Activated T-cell treated with anti-CD3 and anti-CD28 coated beads, Interleukin-2, amount 50 U/mL, for 72 hours (primary cell): Measurements from ENCODE around the gene SRSF5. TPM values are rescaled to one million over a fixed set of nuclear protein-coding genes. Genes with fewer than 3 reads are reported as not detected.

Source experiments
- ATAC-seq, 2 donors: fragments of 150-1000 bp; cut with Tn5 transposase; replicated peaks in 1 of 2; 2 replicates each; pipeline ENCODE4 v1.10.0; 2021; ENCODE audit warnings: moderate library complexity in 2 of 2, mild to moderate bottlenecking in 1 of 2
- DNase-seq, 2 donors: peaks; one replicate each; pipeline ENCODE4 v3.0.0; 2021 to 2022; ENCODE audit warnings: mixed read lengths in 1 of 2
- H3K27ac Mint-ChIP-seq: one replicate; pipeline ENCODE4 v1.8.0; 2022; ENCODE audit warnings: mild to moderate bottlenecking, moderate library complexity, mixed read lengths
- H3K27me3 Mint-ChIP-seq: one replicate; pipeline ENCODE4 v1.8.0; 2022; ENCODE audit warnings: low read depth, mixed read lengths
- H3K36me3 Mint-ChIP-seq, 2 donors: one replicate each; pipeline ENCODE4 v1.8.0; 2022; ENCODE audit warnings: mixed read lengths in 2 of 2, mild to moderate bottlenecking in 1 of 2; ENCODE audit not compliant: insufficient read depth in 2 of 2
- H3K4me1 Mint-ChIP-seq: one replicate; pipeline ENCODE4 v1.8.0; 2022; ENCODE audit warnings: low read depth, mixed read lengths
- H3K4me3 Mint-ChIP-seq, 2 donors: one replicate each; pipeline ENCODE4 v1.8.0; 2022; ENCODE audit warnings: mild to moderate bottlenecking in 2 of 2, mixed read lengths in 2 of 2, moderate library complexity in 2 of 2
- H3K9me3 Mint-ChIP-seq, 2 donors: one replicate each; pipeline ENCODE4 v1.8.0; 2022; ENCODE audit warnings: mixed read lengths in 2 of 2
- total RNA-seq, 2 donors: library from RNA; stranded (reverse); gene quantifications; one replicate each; pipeline ENCODE4 v1.2.3, GENCODE V29; 2022

Gene SRSF5
- total RNA-seq, 2 donors from 2014 or later: 417 to 428 TPM

- DNase-seq: no peak
- H3K4me1 Mint-ChIP-seq: peaks cover 80% of the 10 kb centered on the region
- H3K27ac Mint-ChIP-seq: peak overlapping the region; percentile 54
- no peaks in the 10 kb centered on the region for H3K27me3 Mint-ChIP-seq
- H3K36me3 Mint-ChIP-seq: peaks cover 38 to 82% of the 10 kb centered on the region in 2 donors
- peak; percentile 6 to 36 for ATAC-seq
- H3K9me3 Mint-ChIP-seq: no peaks in the 10 kb centered on the region
- no peak overlapping the region for H3K4me3 Mint-ChIP-seq
Observed at GRCh38 chr14:69773571-69774276, 6.8 kb downstream of the SRSF5 start.

- peaks cover 74% of the 10 kb centered on the region for H3K4me1 Mint-ChIP-seq
- DNase-seq (no peak), ATAC-seq (no peak)
- no peak overlapping the region for H3K4me3 Mint-ChIP-seq
- no peaks in the 10 kb centered on the region for H3K9me3 Mint-ChIP-seq
- H3K36me3 Mint-ChIP-seq: peaks cover 32 to 74% of the 10 kb centered on the region in 2 donors
- no peak overlapping the region for H3K27ac Mint-ChIP-seq
- no peaks in the 10 kb centered on the region for H3K27me3 Mint-ChIP-seq
Observed at GRCh38 chr14:69775012-69775411, 8.1 kb downstream of the SRSF5 start.

GRCh38 chr14:69776875-69777453 is 10.0 kb downstream of the SRSF5 start:
- H3K36me3 Mint-ChIP-seq: peaks cover 23 to 61% of the 10 kb centered on the region in 2 donors
- ATAC-seq (no peak), DNase-seq (no peak)
- H3K4me1 Mint-ChIP-seq: peaks cover 69% of the 10 kb centered on the region
- H3K27me3 Mint-ChIP-seq: no peaks in the 10 kb centered on the region
- H3K9me3 Mint-ChIP-seq: no peaks in the 10 kb centered on the region
- H3K27ac Mint-ChIP-seq: peak overlapping the region; percentile 89
- H3K4me3 Mint-ChIP-seq: peak overlapping the region in 1 of 2 donors; percentile 23

GRCh38 chr14:69779088-69779487 is 12.1 kb downstream of the SRSF5 start:
- H3K9me3 Mint-ChIP-seq: no peaks in the 10 kb centered on the region
- peaks cover 12 to 45% of the 10 kb centered on the region in 2 donors for H3K36me3 Mint-ChIP-seq
- no peak for DNase-seq
- peaks cover 48% of the 10 kb centered on the region for H3K4me1 Mint-ChIP-seq
- H3K27me3 Mint-ChIP-seq: no peaks in the 10 kb centered on the region
- ATAC-seq: no peak
- H3K27ac Mint-ChIP-seq: peak overlapping the region; percentile 88
- H3K4me3 Mint-ChIP-seq: no peak overlapping the region

- Mint-ChIP-seq H3K9me3 (no peaks in the 10 kb centered on the region), H3K36me3 (peaks cover 10 to 37% of the 10 kb centered on the region in 2 donors), H3K4me3 (no peak overlapping the region), H3K4me1 (peaks cover 45% of the 10 kb centered on the region), H3K27me3 (no peaks in the 10 kb centered on the region), H3K27ac (no peak overlapping the region)
- no peak for ATAC-seq
- DNase-seq: no peak
Observed at GRCh38 chr14:69780092-69780491, 13.2 kb downstream of the SRSF5 start.

GRCh38 chr14:69780952-69781351 is 14.0 kb downstream of the SRSF5 start:
- Mint-ChIP-seq H3K27ac (no peak overlapping the region), H3K36me3 (peaks cover 10 to 31% of the 10 kb centered on the region in 2 donors), H3K9me3 (no peaks in the 10 kb centered on the region), H3K27me3 (no peaks in the 10 kb centered on the region), H3K4me1 (peaks cover 38% of the 10 kb centered on the region), H3K4me3 (no peak overlapping the region)
- DNase-seq (no peak), ATAC-seq (peak; percentile 5 to 22)

GRCh38 chr14:69784942-69785341 is 18.0 kb downstream of the SRSF5 start:
- H3K36me3 Mint-ChIP-seq: peaks cover 2 to 5% of the 10 kb centered on the region in 2 donors
- H3K4me1 Mint-ChIP-seq: peaks cover 8% of the 10 kb centered on the region

GRCh38 chr14:69786603-69787002 is 19.7 kb downstream of the SRSF5 start:
- H3K9me3 Mint-ChIP-seq: no peaks in the 10 kb centered on the region
- no peaks in the 10 kb centered on the region for H3K4me1 Mint-ChIP-seq
- DNase-seq: no peak
- peaks cover 0 to 2% of the 10 kb centered on the region in 2 donors for H3K36me3 Mint-ChIP-seq
- no peak overlapping the region for H3K27ac Mint-ChIP-seq
- no peak for ATAC-seq
- no peak overlapping the region for H3K4me3 Mint-ChIP-seq
- no peaks in the 10 kb centered on the region for H3K27me3 Mint-ChIP-seq

More at GRCh38 chr14:69784942-69785341, 18.0 kb downstream of the SRSF5 start:
- DNase-seq: no peak
- Mint-ChIP-seq H3K27ac (no peak overlapping the region), H3K27me3 (no peaks in the 10 kb centered on the region), H3K9me3 (no peaks in the 10 kb centered on the region), H3K4me3 (no peak overlapping the region)
- ATAC-seq: peak in 1 of 2 donors; percentile 10

GRCh38 chr14:69789118-69789640 is 22.2 kb downstream of the SRSF5 start:
- Mint-ChIP-seq H3K27ac (peak overlapping the region; percentile 9), H3K4me1 (no peaks in the 10 kb centered on the region), H3K4me3 (no peak overlapping the region), H3K9me3 (no peaks in the 10 kb centered on the region), H3K27me3 (no peaks in the 10 kb centered on the region), H3K36me3 (peaks cover 0 to 2% of the 10 kb centered on the region in 2 donors)
- DNase-seq (no peak), ATAC-seq (no peak)

GRCh38 chr14:69792887-69793421 is 26.0 kb downstream of the SRSF5 start:
- Mint-ChIP-seq H3K27me3 (no peaks in the 10 kb centered on the region), H3K27ac (no peak overlapping the region), H3K36me3 (no peaks in the 10 kb centered on the region), H3K9me3 (no peaks in the 10 kb centered on the region), H3K4me3 (no peak overlapping the region), H3K4me1 (no peaks in the 10 kb centered on the region)
- ATAC-seq (no peak), DNase-seq (no peak)

- DNase-seq (no peak), ATAC-seq (no peak)
- Mint-ChIP-seq H3K36me3 (no peaks in the 10 kb centered on the region), H3K27me3 (peaks cover 3% of the 10 kb centered on the region), H3K9me3 (no peaks in the 10 kb centered on the region), H3K27ac (no peak overlapping the region), H3K4me1 (no peaks in the 10 kb centered on the region), H3K4me3 (no peak overlapping the region)
Observed at GRCh38 chr14:69794791-69795190, 27.8 kb downstream of the SRSF5 start.

GRCh38 chr14:69795691-69796090 is 28.7 kb downstream of the SRSF5 start:
- Mint-ChIP-seq H3K36me3 (peaks cover 0 to 4% of the 10 kb centered on the region in 2 donors), H3K27ac (no peak overlapping the region), H3K4me1 (no peaks in the 10 kb centered on the region), H3K27me3 (peaks cover 7% of the 10 kb centered on the region), H3K9me3 (no peaks in the 10 kb centered on the region), H3K4me3 (no peak overlapping the region)
- DNase-seq (no peak), ATAC-seq (no peak)

- H3K27ac Mint-ChIP-seq: no peak within 1 kb of the TSS
- H3K4me1 Mint-ChIP-seq: no peaks in the 10 kb centered on the region
- no peak for ATAC-seq
- peaks cover 0 to 5% of the 10 kb centered on the region in 2 donors for H3K36me3 Mint-ChIP-seq
- H3K9me3 Mint-ChIP-seq: no peaks in the 10 kb centered on the region
- H3K27me3 Mint-ChIP-seq: peaks cover 7% of the 10 kb centered on the region
- no peak for DNase-seq
- H3K4me3 Mint-ChIP-seq: no peak within 1 kb of the TSS
Observed at GRCh38 chr14:69796797-69797500, 30.0 kb downstream of the SRSF5 start, which contains the start of gene SLC10A1. SLC10A1 (minus strand) TSS chr14:69797241; CDS start chr14:69797155, 86 bp downstream.
